ENCODE data around the gene TAS1R3.
A peak's percentile ranks its signal among the peaks of the same experiment; 100 is the strongest.

TAS1R3 gene

GRCh38 chr1:1345860-1346500, 14.9 kb downstream of the TAS1R3 start:
- H3K4me3 Mint-ChIP-seq = no peak overlapping the region
- H3K9me3 Mint-ChIP-seq = no peaks in the 10 kb centered on the region
- peaks cover 5% of the 10 kb centered on the region for H3K36me3 Mint-ChIP-seq
- peaks cover 39% of the 10 kb centered on the region for H3K4me1 Mint-ChIP-seq
- no peak for ATAC-seq
- H3K27ac Mint-ChIP-seq = no peak overlapping the region
- no peaks in the 10 kb centered on the region for H3K27me3 Mint-ChIP-seq

DNA sequence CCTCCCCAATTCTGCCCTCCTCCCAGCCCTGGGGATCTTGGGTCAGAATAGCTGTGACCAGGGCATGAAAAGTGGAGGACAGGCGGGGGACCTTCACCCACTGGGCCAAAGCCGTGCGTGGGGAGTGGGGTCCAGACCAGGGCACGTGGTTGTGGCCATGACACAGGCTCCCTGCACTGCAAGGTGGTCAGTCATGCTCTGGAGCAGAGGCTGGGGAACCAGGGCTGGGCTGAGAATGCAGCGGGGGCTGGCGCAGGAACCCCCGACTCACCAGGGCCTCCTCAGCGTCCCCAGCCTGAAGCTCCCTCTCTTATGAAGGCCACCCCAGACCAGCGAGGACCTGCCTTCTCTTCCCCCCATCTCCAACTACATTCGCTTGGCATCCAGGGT, 15.4 kb downstream of the TAS1R3 start:
- Mint-ChIP-seq H3K36me3 (no peaks in the 10 kb centered on the region), H3K4me1 (peaks cover 39% of the 10 kb centered on the region), H3K9me3 (no peaks in the 10 kb centered on the region), H3K27me3 (no peaks in the 10 kb centered on the region), H3K27ac (no peak overlapping the region), H3K4me3 (no peak overlapping the region)
- no peak for ATAC-seq

- ATAC-seq = no peak
These were observed 16.0 kb downstream of the TAS1R3 start for GRCh38 chr1:1347026-1347595.

DNA sequence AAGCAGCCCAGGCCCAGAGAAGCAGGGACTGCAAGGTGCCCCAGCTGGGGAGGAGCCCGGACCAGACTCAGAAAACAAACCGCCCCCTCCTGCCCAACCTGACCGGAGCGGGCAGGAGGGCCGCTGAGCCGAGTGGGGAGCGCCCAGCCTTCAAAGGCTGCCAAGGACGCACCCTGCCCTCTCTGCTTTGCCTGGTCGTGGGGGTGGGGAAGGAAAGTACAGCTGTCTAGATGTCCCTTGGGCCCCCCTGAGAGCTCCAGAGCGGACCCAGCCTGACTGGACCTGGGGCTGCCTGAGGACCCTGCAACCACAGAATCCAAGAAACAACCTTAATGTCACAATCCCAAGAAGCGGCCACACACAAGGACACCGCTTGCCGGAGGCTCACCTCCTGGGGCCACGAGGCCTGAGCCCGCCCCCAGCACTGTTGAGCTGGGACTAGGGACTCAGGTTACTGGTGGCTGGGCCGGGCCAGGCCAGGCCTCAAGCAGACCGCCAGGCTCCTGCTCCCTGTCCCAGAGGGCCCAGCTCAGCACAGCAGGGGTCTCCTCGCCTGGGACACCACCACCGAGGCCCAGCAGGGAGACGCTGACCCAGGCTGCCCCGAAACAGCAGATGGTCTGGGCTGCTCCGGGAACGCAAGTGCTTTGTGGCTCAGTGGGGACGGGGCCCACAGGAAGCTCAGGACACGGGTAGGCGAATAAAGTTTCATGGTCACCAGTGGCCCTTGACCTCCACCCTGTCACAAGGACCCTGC, 16.8 kb downstream of the TAS1R3 start:
- Mint-ChIP-seq H3K9me3 (no peaks in the 10 kb centered on the region), H3K4me1 (peaks cover 46% of the 10 kb centered on the region), H3K36me3 (no peaks in the 10 kb centered on the region), H3K27ac (peak overlapping the region; percentile 64), H3K4me3 (peak overlapping the region; percentile 81), H3K27me3 (peaks cover 11% of the 10 kb centered on the region)
- ATAC-seq = no peak

More at GRCh38 chr1:1347026-1347595, 16.0 kb downstream of the TAS1R3 start:
- Mint-ChIP-seq H3K9me3 (no peaks in the 10 kb centered on the region), H3K36me3 (no peaks in the 10 kb centered on the region), H3K27ac (peak overlapping the region; percentile 64), H3K4me3 (no peak overlapping the region), H3K27me3 (peaks cover 3% of the 10 kb centered on the region), H3K4me1 (peaks cover 41% of the 10 kb centered on the region)

DNA sequence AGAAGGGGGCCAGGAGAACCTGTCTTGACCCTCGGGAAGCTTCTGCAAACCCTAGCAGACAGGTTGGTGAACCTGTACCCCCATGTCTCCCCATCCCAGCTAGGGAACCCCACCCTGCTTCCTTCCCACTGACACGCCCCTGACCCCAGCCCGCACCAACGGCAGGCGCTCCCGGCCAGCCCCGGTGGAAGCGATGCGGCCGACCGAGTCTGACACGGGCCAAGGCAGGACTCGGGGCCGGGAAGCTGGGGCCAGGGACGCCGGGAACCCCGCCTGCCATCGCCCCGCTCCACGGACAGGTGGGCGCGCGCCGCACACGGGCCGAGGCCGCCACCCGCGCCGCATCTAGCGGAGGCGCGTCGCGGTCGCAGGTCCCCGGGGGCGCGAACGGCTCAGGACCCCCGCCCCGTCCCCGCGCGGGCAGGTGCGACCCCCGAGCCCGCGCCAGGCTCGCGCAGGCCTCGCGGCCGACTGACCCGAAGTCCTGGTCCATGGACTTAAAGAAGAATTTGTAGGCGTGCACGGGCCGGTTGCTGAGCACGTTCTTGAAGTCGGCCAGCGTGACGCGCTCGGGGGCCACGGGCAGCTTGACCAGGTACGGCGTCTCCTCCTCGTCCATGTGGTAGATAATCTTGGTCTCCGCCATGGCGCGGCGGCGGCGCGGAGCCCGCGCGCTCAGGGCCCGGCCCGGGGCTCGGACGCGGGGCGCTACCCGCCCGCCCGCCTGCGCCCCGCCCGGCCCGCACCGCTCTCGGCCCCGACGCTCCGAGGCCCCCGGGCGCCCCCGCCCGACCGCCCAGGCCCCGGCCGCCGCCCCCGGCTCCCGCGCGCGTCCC, 17.6 kb downstream of the TAS1R3 start:
- Mint-ChIP-seq H3K27ac (peak overlapping the region; percentile 64), H3K4me3 (peak overlapping the region; percentile 81), H3K36me3 (no peaks in the 10 kb centered on the region), H3K27me3 (peaks cover 19% of the 10 kb centered on the region), H3K9me3 (no peaks in the 10 kb centered on the region), H3K4me1 (peaks cover 46% of the 10 kb centered on the region)
- ATAC-seq = peak; percentile 61

DNA sequence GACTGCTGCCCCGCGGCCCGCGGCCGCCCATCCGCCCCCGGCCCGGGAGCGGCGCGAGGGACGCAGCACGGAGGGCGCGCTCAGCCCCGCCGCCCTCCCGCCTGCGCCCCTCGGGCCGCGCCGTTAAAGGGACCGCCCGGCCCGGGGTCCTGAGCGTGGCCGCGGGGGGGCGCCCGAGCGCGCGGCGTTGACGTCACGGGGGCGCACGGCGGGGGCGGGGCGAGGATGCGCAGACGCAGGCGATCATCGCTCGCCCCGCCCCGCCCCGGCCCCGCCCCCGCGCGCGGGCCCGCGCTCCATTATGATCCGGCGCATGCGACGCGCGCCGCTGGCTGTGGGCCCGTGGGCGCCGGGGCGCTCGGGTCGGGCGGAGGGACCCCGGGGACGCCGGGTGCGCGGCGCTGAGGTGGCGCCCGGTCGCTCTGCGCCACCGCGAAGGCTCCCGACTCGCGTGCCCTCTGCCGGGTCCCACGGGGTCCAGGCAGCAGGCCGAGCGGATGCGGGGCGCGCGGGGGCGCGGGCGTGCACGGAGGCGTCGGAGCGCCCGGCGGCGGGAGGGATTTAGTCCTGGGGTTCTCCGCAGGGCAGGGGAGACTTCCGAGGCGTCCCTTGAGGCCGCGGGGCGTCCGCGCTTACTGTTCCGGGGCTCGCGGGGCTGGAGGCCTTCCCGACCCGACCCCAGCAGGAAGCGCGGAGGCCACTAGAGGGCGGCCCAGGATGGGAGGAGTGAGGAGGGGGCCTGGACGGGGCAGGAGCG, 18.4 kb downstream of the TAS1R3 start, which contains the start of gene DVL1:
Gene DVL1 (minus strand): TSS at position 163 of the 757 bp plus-strand sequence. CDS start 353 bp downstream, outside the sequence.
- peaks cover 26% of the 10 kb centered on the region for H3K27me3 Mint-ChIP-seq
- peak; percentile 89 for ATAC-seq
- peaks cover 53% of the 10 kb centered on the region for H3K4me1 Mint-ChIP-seq
- peak within 1 kb of the TSS; percentile 81 for H3K4me3 Mint-ChIP-seq
- peak within 1 kb of the TSS; percentile 64 for H3K27ac Mint-ChIP-seq
- no peaks in the 10 kb centered on the region for H3K36me3 Mint-ChIP-seq
- no peaks in the 10 kb centered on the region for H3K9me3 Mint-ChIP-seq

GRCh38 chr1:1351511-1352427, 20.7 kb downstream of the TAS1R3 start:
- no peaks in the 10 kb centered on the region for H3K36me3 Mint-ChIP-seq
- H3K4me1 Mint-ChIP-seq = peaks cover 46% of the 10 kb centered on the region
- H3K4me3 Mint-ChIP-seq = peak overlapping the region; percentile 38
- no peaks in the 10 kb centered on the region for H3K9me3 Mint-ChIP-seq
- peaks cover 35% of the 10 kb centered on the region for H3K27me3 Mint-ChIP-seq
- no peak overlapping the region for H3K27ac Mint-ChIP-seq
- no peak for ATAC-seq

GRCh38 chr1:1352786-1353388, 21.8 kb downstream of the TAS1R3 start:
- no peak overlapping the region for H3K4me3 Mint-ChIP-seq
- peaks cover 45% of the 10 kb centered on the region for H3K4me1 Mint-ChIP-seq
- H3K27me3 Mint-ChIP-seq = peaks cover 46% of the 10 kb centered on the region
- H3K9me3 Mint-ChIP-seq = no peaks in the 10 kb centered on the region
- H3K27ac Mint-ChIP-seq = no peak overlapping the region
- no peak for ATAC-seq
- H3K36me3 Mint-ChIP-seq = no peaks in the 10 kb centered on the region

- Mint-ChIP-seq H3K27ac (peak overlapping the region; percentile 32), H3K36me3 (no peaks in the 10 kb centered on the region), H3K4me1 (peaks cover 47% of the 10 kb centered on the region), H3K4me3 (no peak overlapping the region), H3K9me3 (no peaks in the 10 kb centered on the region), H3K27me3 (peaks cover 53% of the 10 kb centered on the region)
- no peak for ATAC-seq
These were observed 22.5 kb downstream of the TAS1R3 start for GRCh38 chr1:1353389-1354151.

- Mint-ChIP-seq H3K4me3 (peak overlapping the region; percentile 43), H3K27me3 (peaks cover 63% of the 10 kb centered on the region), H3K9me3 (no peaks in the 10 kb centered on the region), H3K36me3 (no peaks in the 10 kb centered on the region), H3K4me1 (peaks cover 57% of the 10 kb centered on the region), H3K27ac (peak overlapping the region; percentile 32)
- ATAC-seq = no peak
These were observed 23.5 kb downstream of the TAS1R3 start for GRCh38 chr1:1354271-1355247.

- no peaks in the 10 kb centered on the region for H3K9me3 Mint-ChIP-seq
- H3K27ac Mint-ChIP-seq = no peak overlapping the region
- peaks cover 67% of the 10 kb centered on the region for H3K27me3 Mint-ChIP-seq
- no peak overlapping the region for H3K4me3 Mint-ChIP-seq
- peaks cover 62% of the 10 kb centered on the region for H3K4me1 Mint-ChIP-seq
- peak; percentile 4 for ATAC-seq
- no peaks in the 10 kb centered on the region for H3K36me3 Mint-ChIP-seq
These were observed 24.3 kb downstream of the TAS1R3 start for GRCh38 chr1:1355416-1355815.

Measured in stimulated activated memory B cell treated with anti-CD40 and anti-IgM and Interleukin-4, amounts not matched to agents 10 μg/mL and 1 μg/mL and 100 μg/mL, for 72 hours (primary cell).